HepG2 (cell line): ENCODE results near the gene ACD. TPM values are rescaled to one million over a fixed set of nuclear protein-coding genes. Genes with fewer than 3 reads are reported as not detected.

Experiments
- ASH2L ChIP-seq: fragments of 300-600, 200-600 bp; sonication (generic); IDR thresholded peaks from 2 replicates; pipeline ENCODE4 v1.7.0; 2017; ENCODE audit warnings: low read depth, mild to moderate bottlenecking, moderate library complexity, mixed read lengths, low read length; ENCODE audit not compliant: insufficient read length
- CCDC6 ChIP-seq: sonication (generic); formaldehyde crosslinking; IDR thresholded peaks from 2 replicates; pipeline ENCODE4 v1.8.1; 2022; ENCODE audit warnings: mild to moderate bottlenecking, missing genetic modification reagents, moderate library complexity
- CHD2 ChIP-seq: IDR thresholded peaks from 2 replicates; pipeline ENCODE4 v1.6.1; 2011; ENCODE audit warnings: low read depth, low read length, improper control_type of control experiment
- ISX ChIP-seq: sonication (generic); formaldehyde crosslinking; conservative IDR thresholded peaks from 2 replicates; pipeline ENCODE4 v1.5.0; 2020; ENCODE audit warnings: missing genetic modification reagents
- JUN ChIP-seq: sonication (generic); formaldehyde crosslinking; IDR thresholded peaks from 2 replicates; pipeline ENCODE4 v1.4.0; 2020; ENCODE audit warnings: mild to moderate bottlenecking, missing genetic modification reagents
- KDM6A ChIP-seq: IDR thresholded peaks from 2 replicates; pipeline ENCODE4 v1.6.1; 2016; ENCODE audit warnings: low read depth
- NFATC3 ChIP-seq: sonication (generic); formaldehyde crosslinking; IDR thresholded peaks from 2 replicates; pipeline ENCODE4 v1.5.1; 2020; ENCODE audit warnings: mild to moderate bottlenecking, missing genetic modification reagents
- NR2F1 ChIP-seq, 2 experiments: fragments of 450-650 bp in 1 of 2; formaldehyde crosslinking in 1 of 2; IDR thresholded peaks; 2 replicates each; pipeline versions ENCODE4 v1.5.0 to v1.6.1; 2016 to 2020; ENCODE audit warnings: mild to moderate bottlenecking in 1 of 2, missing compliant biosample characterization in 1 of 2, missing genetic modification reagents in 1 of 2, moderate library complexity in 1 of 2
- PLRG1 ChIP-seq: fragments of 450-650 bp; conservative IDR thresholded peaks from 2 replicates; pipeline ENCODE4 v1.6.1; 2016
- SAFB2 ChIP-seq: sonication (generic); formaldehyde crosslinking; IDR thresholded peaks from 2 replicates; pipeline ENCODE4 v1.5.1; 2020; ENCODE audit warnings: missing genetic modification reagents, low read depth, mild to moderate bottlenecking, borderline replicate concordance
- YY1 ChIP-seq: IDR thresholded peaks from 2 replicates; pipeline ENCODE4 v1.6.1; 2011; ENCODE audit warnings: low read length, low read depth, moderate library complexity, mild to moderate bottlenecking; ENCODE audit not compliant: insufficient read depth, insufficient replicate concordance
- ZFP36 ChIP-seq: fragments of 150-350 bp; IDR thresholded peaks from 2 replicates; pipeline ENCODE4 v1.6.1; 2018; ENCODE audit warnings: borderline replicate concordance, low read length, low read depth; ENCODE audit not compliant: partially characterized antibody
- ZNF331 ChIP-seq: sonication (generic); formaldehyde crosslinking; IDR thresholded peaks from 2 replicates; pipeline ENCODE4 v1.4.0; 2020; ENCODE audit warnings: missing genetic modification reagents
- ZNF350 ChIP-seq: sonication (generic); formaldehyde crosslinking; IDR thresholded peaks from 2 replicates; pipeline ENCODE4 v1.4.0; 2020; ENCODE audit warnings: mild to moderate bottlenecking, low read depth, missing genetic modification reagents, borderline replicate concordance
- ZNF549 ChIP-seq: sonication (generic); formaldehyde crosslinking; IDR thresholded peaks from 2 replicates; pipeline ENCODE4 v1.5.0; 2020; ENCODE audit warnings: missing genetic modification reagents
- ZNF572 ChIP-seq: sonication (generic); formaldehyde crosslinking; IDR thresholded peaks from 2 replicates; pipeline ENCODE4 v1.5.1; 2020; ENCODE audit warnings: mild to moderate bottlenecking, missing genetic modification reagents
- ZNF607 ChIP-seq: sonication (generic); formaldehyde crosslinking; IDR thresholded peaks from 2 replicates; pipeline ENCODE4 v1.5.1; 2020; ENCODE audit warnings: missing genetic modification reagents, mild to moderate bottlenecking, borderline replicate concordance
- ZNF766 ChIP-seq: sonication (generic); formaldehyde crosslinking; IDR thresholded peaks from 2 replicates; pipeline ENCODE4 v1.5.0; 2020; ENCODE audit warnings: missing genetic modification reagents, borderline replicate concordance
- polyA plus RNA-seq, 8 experiments: library from polyadenylated mRNA; depleted of rRNA in 3 of 8; stranded (reverse) in 7 of 8; unstranded in 1 of 8; fragments of >200 nt; fragmentation: Illumina TruSeq in 4 of 8; extraction: Trizol in 4 of 8; gene quantifications; 2 replicates each; pipeline versions ENCODE4 v1.2.1 to v1.2.3, GENCODE V29; 2011 to 2016; ENCODE audit warnings: low read depth in 4 of 8, missing spikeins in 1 of 8, mixed read lengths in 1 of 8; ENCODE audit not compliant: insufficient read depth in 1 of 8
- total RNA-seq, 5 experiments: library from RNA; depleted of rRNA; stranded (reverse); fragments of >200 nt; fragmentation: Illumina TruSeq; extraction: Trizol; gene quantifications; 2 replicates each; pipeline ENCODE4 v1.2.3, GENCODE V29; 2016; ENCODE audit warnings: low read depth in 1 of 5
- TF ChIP-seq, protein P1 (sequence below): sonication (generic); formaldehyde crosslinking; IDR thresholded peaks from 2 replicates; pipeline ENCODE4 v1.4.0; 2020; ENCODE audit warnings: missing genetic modification reagents
- TF ChIP-seq, protein P2 (sequence below): sonication (generic); formaldehyde crosslinking; IDR thresholded peaks from 2 replicates; pipeline ENCODE4 v1.4.0; 2020; ENCODE audit warnings: mild to moderate bottlenecking, missing genetic modification reagents
- TF ChIP-seq, protein P3 (sequence below): sonication (generic); formaldehyde crosslinking; IDR thresholded peaks from 2 replicates; pipeline ENCODE4 v1.4.0; 2020; ENCODE audit warnings: missing genetic modification reagents
- TF ChIP-seq, protein P4 (sequence below): sonication (generic); formaldehyde crosslinking; IDR thresholded peaks from 2 replicates; pipeline ENCODE4 v1.5.0; 2020; ENCODE audit warnings: missing genetic modification reagents
- TF ChIP-seq, protein P5 (sequence below): sonication (generic); formaldehyde crosslinking; IDR thresholded peaks from 2 replicates; pipeline ENCODE4 v1.5.0; 2020; ENCODE audit warnings: mild to moderate bottlenecking, missing genetic modification reagents

ACD gene
- total and polyA plus RNA-seq, 2 of the 13 experiments (the other 11 are each of a cell fraction or from before 2014, with no cell fraction given), result 32.6 to 38.3 TPM

DNA sequence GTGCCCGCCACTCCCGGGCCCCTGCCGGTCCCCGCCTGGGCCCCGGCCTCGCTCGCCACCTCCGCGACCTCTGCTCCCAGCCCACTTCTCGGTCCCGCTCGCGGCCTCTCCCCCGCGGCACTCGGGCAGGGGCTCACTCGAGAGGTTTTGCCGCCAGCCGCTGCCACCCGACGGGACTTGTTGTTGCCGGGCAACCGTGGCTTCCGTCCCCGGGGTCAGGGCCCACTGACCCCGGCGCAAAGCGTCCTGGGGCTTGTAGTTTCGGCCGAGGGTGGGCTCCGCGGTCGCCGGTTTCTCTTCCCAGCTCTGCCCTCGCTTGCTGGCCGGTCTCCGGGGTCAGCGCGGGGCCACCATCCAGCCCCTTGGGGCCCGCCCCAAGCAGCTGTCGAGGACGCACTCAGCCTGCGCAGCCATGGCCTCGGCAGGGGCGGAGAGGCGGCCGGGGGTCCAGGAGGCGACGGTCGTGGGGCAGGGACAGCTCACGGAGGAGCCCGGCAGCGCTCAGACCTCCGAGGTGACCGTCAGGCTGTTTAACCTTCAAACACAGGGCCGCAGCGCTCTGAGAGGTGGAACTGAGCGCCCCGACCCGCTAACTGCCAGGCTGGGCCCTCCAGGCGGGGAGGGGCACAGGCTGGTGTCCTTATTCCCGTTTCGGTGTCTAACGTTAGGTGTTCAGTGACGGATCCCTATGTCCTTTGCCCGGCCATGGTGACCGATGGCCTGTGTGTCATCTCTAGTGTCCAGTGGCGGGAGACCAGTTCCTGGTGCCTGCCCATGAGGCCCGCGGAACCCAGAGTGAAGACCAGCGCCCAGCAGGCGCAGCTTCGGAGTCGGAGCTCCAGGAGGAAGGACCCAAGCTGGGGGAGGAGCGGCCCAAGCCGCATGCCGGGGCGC is 6.7 kb upstream of the ACD start, which contains the start of the genes C16orf86 and ENKD1 (continued):
- TF ChIP-seq ZFP36, result no peak
- peak; percentile 61 for TF ChIP-seq ASH2L
- TF ChIP-seq SAFB2 (CRISPR knock-in tag), result no peak; the same call in 1 of the 2 replicates
- TF ChIP-seq, protein P1, sequence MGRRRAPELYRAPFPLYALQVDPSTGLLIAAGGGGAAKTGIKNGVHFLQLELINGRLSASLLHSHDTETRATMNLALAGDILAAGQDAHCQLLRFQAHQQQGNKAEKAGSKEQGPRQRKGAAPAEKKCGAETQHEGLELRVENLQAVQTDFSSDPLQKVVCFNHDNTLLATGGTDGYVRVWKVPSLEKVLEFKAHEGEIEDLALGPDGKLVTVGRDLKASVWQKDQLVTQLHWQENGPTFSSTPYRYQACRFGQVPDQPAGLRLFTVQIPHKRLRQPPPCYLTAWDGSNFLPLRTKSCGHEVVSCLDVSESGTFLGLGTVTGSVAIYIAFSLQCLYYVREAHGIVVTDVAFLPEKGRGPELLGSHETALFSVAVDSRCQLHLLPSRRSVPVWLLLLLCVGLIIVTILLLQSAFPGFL, result no peak
- TF ChIP-seq, protein P2, sequence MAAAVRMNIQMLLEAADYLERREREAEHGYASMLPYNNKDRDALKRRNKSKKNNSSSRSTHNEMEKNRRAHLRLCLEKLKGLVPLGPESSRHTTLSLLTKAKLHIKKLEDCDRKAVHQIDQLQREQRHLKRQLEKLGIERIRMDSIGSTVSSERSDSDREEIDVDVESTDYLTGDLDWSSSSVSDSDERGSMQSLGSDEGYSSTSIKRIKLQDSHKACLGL (CRISPR knock-in tag), result peak; percentile 36
- TF ChIP-seq NR2F1 (CRISPR knock-in tag; IDR thresholded peaks at IDR 0.05), result peak; percentile 83 to 88
- peak; percentile 72; the same call in 1 of the 2 replicates for TF ChIP-seq CHD2
- TF ChIP-seq NFATC3, result peak; percentile 92
- TF ChIP-seq, protein P3, sequence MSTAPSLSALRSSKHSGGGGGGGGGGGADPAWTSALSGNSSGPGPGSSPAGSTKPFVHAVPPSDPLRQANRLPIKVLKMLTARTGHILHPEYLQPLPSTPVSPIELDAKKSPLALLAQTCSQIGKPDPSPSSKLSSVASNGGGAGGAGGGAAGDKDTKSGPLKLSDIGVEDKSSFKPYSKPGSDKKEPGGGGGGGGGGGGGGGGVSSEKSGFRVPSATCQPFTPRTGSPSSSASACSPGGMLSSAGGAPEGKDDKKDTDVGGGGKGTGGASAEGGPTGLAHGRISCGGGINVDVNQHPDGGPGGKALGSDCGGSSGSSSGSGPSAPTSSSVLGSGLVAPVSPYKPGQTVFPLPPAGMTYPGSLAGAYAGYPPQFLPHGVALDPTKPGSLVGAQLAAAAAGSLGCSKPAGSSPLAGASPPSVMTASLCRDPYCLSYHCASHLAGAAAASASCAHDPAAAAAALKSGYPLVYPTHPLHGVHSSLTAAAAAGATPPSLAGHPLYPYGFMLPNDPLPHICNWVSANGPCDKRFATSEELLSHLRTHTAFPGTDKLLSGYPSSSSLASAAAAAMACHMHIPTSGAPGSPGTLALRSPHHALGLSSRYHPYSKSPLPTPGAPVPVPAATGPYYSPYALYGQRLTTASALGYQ, result 0 out of 2 replicates have a peak, but pooled peaks have one; percentile 11
- TF ChIP-seq, protein P4, sequence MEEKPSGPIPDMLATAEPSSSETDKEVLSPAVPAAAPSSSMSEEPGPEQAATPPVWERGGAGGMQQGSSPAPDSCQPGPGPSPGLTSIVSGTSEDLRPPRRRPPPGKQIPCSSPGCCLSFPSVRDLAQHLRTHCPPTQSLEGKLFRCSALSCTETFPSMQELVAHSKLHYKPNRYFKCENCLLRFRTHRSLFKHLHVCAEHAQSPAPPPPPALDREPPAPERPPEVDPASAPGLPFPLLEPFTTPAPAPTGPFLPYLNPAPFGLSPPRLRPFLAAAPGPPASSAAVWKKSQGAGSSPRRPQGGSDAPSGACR (CRISPR knock-in tag), result no peak; the same call in 1 of the 2 replicates
- no peak for TF ChIP-seq CCDC6 (CRISPR knock-in tag)
- TF ChIP-seq, protein P5, sequence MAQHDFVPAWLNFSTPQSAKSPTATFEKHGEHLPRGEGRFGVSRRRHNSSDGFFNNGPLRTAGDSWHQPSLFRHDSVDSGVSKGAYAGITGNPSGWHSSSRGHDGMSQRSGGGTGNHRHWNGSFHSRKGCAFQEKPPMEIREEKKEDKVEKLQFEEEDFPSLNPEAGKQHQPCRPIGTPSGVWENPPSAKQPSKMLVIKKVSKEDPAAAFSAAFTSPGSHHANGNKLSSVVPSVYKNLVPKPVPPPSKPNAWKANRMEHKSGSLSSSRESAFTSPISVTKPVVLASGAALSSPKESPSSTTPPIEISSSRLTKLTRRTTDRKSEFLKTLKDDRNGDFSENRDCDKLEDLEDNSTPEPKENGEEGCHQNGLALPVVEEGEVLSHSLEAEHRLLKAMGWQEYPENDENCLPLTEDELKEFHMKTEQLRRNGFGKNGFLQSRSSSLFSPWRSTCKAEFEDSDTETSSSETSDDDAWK (CRISPR knock-in tag), result no peak
- TF ChIP-seq ZNF350 (CRISPR knock-in tag), result no peak
- TF ChIP-seq JUN (CRISPR knock-in tag), result no peak
- TF ChIP-seq ISX, result 0 out of 2 replicates have a peak, but pooled peaks have one; percentile 24
- no peak for TF ChIP-seq YY1
- TF ChIP-seq ZNF766 (CRISPR knock-in tag), result peak; percentile 68; the same call in 1 of the 2 replicates
- TF ChIP-seq PLRG1, result no peak
- peak; percentile 54; the same call in 1 of the 2 replicates for TF ChIP-seq ZNF331 (CRISPR knock-in tag)
- 0 out of 2 replicates have a peak, but pooled peaks have one; percentile 19 for TF ChIP-seq ZNF572 (CRISPR knock-in tag)
- TF ChIP-seq ZNF607 (CRISPR knock-in tag), result peak; percentile 19; the same call in 1 of the 2 replicates
- peak; percentile 72; the same call in 1 of the 2 replicates for TF ChIP-seq ZNF549
- TF ChIP-seq KDM6A, result no peak
